HepG2 (cell line): Measurements from ENCODE around the gene ZBTB32. TPM values are rescaled to one million over a fixed set of nuclear protein-coding genes. Genes with fewer than 3 reads are reported as not detected.

Source experiments
- CEBPG ChIP-seq: IDR thresholded peaks from 2 replicates; pipeline ENCODE4 v1.6.1; 2016
- FOXM1 ChIP-seq: sonication (generic); formaldehyde crosslinking; IDR thresholded peaks from 2 replicates; pipeline ENCODE4 v1.5.0; 2020; ENCODE audit warnings: missing genetic modification reagents
- HNF4A ChIP-seq: sonication (generic); formaldehyde crosslinking; IDR thresholded peaks from 2 replicates; pipeline ENCODE4 v1.4.0; 2020; ENCODE audit warnings: missing genetic modification reagents
- HOXA9 ChIP-seq: sonication (generic); formaldehyde crosslinking; IDR thresholded peaks from 2 replicates; pipeline ENCODE4 v1.8.1; 2022; ENCODE audit warnings: missing genetic modification reagents, mild to moderate bottlenecking, moderate library complexity, borderline replicate concordance
- NR2F2 ChIP-seq: IDR thresholded peaks from 2 replicates; pipeline ENCODE4 v1.6.1; 2012; ENCODE audit warnings: low read depth, inconsistent platforms, borderline replicate concordance
- RAD51 ChIP-seq: fragments of 450-650 bp; IDR thresholded peaks from 2 replicates; pipeline ENCODE4 v1.6.1; 2016; ENCODE audit warnings: borderline replicate concordance
- SNAI1 ChIP-seq: sonication (generic); formaldehyde crosslinking; IDR thresholded peaks from 2 replicates; pipeline ENCODE4 v1.5.0; 2020; ENCODE audit warnings: mild to moderate bottlenecking, missing genetic modification reagents, borderline replicate concordance
- SOX6 ChIP-seq, 2 experiments: fragments of 450-650 bp in 1 of 2; sonication (generic) in 1 of 2; formaldehyde crosslinking in 1 of 2; IDR thresholded peaks; 2 replicates each; pipeline versions ENCODE4 v1.4.0 to v1.6.1; 2017 to 2020; ENCODE audit warnings: antibody characterized with exemption in 1 of 2, mild to moderate bottlenecking in 1 of 2, missing genetic modification reagents in 1 of 2
- ZBTB42 ChIP-seq: sonication (generic); formaldehyde crosslinking; IDR thresholded peaks from 2 replicates; pipeline ENCODE4 v1.5.0; 2020; ENCODE audit warnings: mild to moderate bottlenecking, missing genetic modification reagents
- ZNF598 ChIP-seq: sonication (generic); formaldehyde crosslinking; IDR thresholded peaks from 2 replicates; pipeline ENCODE4 v1.5.1; 2020; ENCODE audit warnings: mild to moderate bottlenecking, missing genetic modification reagents, borderline replicate concordance
- polyA plus RNA-seq, 8 experiments: library from polyadenylated mRNA; depleted of rRNA in 3 of 8; stranded (reverse) in 7 of 8; unstranded in 1 of 8; fragments of >200 nt; fragmentation: Illumina TruSeq in 4 of 8; extraction: Trizol in 4 of 8; gene quantifications; 2 replicates each; pipeline versions ENCODE4 v1.2.1 to v1.2.3, GENCODE V29; 2011 to 2016; ENCODE audit warnings: low read depth in 4 of 8, missing spikeins in 1 of 8, mixed read lengths in 1 of 8; ENCODE audit not compliant: insufficient read depth in 1 of 8
- total RNA-seq, 5 experiments: library from RNA; depleted of rRNA; stranded (reverse); fragments of >200 nt; fragmentation: Illumina TruSeq; extraction: Trizol; gene quantifications; 2 replicates each; pipeline ENCODE4 v1.2.3, GENCODE V29; 2016; ENCODE audit warnings: low read depth in 1 of 5
- TF ChIP-seq, protein P1 (sequence below): sonication (generic); formaldehyde crosslinking; IDR thresholded peaks from 2 replicates; pipeline ENCODE4 v1.4.0; 2020; ENCODE audit warnings: missing genetic modification reagents
- TF ChIP-seq, protein P2 (sequence below): sonication (generic); formaldehyde crosslinking; IDR thresholded peaks from 2 replicates; pipeline ENCODE4 v1.4.0; 2020; ENCODE audit warnings: missing genetic modification reagents
- TF ChIP-seq, protein P3 (sequence below): sonication (generic); formaldehyde crosslinking; conservative IDR thresholded peaks from 2 replicates; pipeline ENCODE4 v1.8.0; 2022; ENCODE audit warnings: mild to moderate bottlenecking, moderate library complexity, missing genetic modification reagents
- TF ChIP-seq, protein P4 (sequence below): IDR thresholded peaks from 2 replicates; pipeline ENCODE4 v1.6.1; 2016; ENCODE audit warnings: mild to moderate bottlenecking
- TF ChIP-seq, protein P5 (sequence below): sonication (generic); formaldehyde crosslinking; IDR thresholded peaks from 2 replicates; pipeline ENCODE4 v1.4.0; 2020; ENCODE audit warnings: missing genetic modification reagents, borderline replicate concordance

The ZBTB32 gene
- total and polyA plus RNA-seq, 2 of the 13 experiments (the other 11 are each of a cell fraction or from before 2014, with no cell fraction given): not detected

DNA sequence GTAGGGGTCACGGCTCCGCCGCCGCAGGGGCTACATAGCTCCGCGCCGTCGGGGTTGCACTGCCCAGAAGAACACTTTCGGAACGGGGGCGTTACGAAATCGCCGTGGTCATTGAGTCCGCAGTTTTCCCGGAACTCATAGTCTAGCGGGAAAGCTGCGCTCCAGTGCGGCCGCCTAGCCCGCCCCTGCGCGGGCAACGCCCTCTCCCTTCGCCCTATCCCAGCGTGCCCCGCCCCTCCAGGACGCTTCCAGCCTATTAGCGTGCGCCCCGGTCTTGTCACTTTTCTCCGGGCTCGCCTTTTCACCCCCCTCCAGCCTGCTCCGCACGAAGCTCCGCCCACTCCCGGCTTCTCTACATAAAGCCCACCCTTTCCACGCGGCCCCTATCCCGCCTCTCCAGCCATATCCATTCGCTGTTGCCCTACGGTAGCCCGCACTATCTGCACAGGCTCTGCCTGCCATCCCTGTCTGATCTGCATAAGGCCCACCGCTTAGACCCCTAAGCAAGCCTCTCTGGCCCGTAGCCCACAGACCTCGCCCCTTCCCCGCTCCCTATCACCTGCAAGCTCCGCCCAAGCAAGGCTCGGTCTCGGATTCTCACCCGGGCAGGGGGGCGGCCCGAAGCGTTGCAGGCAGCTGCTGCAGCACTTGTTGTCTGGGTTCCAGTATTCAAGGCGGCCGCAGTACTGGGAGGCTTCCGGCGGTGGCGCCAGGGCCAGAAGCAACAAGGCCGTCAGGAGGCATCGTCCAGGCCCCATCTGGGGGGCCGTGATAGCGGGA is 36.3 kb downstream of the ZBTB32 start (continued):
- TF ChIP-seq, protein P1, sequence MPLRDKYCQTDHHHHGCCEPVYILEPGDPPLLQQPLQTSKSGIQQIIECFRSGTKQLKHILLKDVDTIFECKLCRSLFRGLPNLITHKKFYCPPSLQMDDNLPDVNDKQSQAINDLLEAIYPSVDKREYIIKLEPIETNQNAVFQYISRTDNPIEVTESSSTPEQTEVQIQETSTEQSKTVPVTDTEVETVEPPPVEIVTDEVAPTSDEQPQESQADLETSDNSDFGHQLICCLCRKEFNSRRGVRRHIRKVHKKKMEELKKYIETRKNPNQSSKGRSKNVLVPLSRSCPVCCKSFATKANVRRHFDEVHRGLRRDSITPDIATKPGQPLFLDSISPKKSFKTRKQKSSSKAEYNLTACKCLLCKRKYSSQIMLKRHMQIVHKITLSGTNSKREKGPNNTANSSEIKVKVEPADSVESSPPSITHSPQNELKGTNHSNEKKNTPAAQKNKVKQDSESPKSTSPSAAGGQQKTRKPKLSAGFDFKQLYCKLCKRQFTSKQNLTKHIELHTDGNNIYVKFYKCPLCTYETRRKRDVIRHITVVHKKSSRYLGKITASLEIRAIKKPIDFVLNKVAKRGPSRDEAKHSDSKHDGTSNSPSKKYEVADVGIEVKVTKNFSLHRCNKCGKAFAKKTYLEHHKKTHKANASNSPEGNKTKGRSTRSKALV (CRISPR knock-in tag): no peak
- no peak for TF ChIP-seq FOXM1 (CRISPR knock-in tag)
- TF ChIP-seq ZNF598: peak; percentile 74; the same call in 1 of the 2 replicates
- peak; percentile 57; the same call in 1 of the 2 replicates for TF ChIP-seq HOXA9 (CRISPR knock-in tag)
- TF ChIP-seq, protein P2, sequence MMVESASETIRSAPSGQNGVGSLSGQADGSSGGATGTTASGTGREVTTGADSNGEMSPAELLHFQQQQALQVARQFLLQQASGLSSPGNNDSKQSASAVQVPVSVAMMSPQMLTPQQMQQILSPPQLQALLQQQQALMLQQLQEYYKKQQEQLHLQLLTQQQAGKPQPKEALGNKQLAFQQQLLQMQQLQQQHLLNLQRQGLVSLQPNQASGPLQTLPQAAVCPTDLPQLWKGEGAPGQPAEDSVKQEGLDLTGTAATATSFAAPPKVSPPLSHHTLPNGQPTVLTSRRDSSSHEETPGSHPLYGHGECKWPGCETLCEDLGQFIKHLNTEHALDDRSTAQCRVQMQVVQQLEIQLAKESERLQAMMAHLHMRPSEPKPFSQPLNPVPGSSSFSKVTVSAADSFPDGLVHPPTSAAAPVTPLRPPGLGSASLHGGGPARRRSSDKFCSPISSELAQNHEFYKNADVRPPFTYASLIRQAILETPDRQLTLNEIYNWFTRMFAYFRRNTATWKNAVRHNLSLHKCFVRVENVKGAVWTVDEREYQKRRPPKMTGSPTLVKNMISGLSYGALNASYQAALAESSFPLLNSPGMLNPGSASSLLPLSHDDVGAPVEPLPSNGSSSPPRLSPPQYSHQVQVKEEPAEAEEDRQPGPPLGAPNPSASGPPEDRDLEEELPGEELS (CRISPR knock-in tag): 0 out of 2 replicates have a peak, but pooled peaks have one; percentile 28
- TF ChIP-seq, protein P3, sequence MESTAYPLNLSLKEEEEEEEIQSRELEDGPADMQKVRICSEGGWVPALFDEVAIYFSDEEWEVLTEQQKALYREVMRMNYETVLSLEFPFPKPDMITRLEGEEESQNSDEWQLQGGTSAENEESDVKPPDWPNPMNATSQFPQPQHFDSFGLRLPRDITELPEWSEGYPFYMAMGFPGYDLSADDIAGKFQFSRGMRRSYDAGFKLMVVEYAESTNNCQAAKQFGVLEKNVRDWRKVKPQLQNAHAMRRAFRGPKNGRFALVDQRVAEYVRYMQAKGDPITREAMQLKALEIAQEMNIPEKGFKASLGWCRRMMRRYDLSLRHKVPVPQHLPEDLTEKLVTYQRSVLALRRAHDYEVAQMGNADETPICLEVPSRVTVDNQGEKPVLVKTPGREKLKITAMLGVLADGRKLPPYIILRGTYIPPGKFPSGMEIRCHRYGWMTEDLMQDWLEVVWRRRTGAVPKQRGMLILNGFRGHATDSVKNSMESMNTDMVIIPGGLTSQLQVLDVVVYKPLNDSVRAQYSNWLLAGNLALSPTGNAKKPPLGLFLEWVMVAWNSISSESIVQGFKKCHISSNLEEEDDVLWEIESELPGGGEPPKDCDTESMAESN (CRISPR knock-in tag): 0 out of 2 replicates have a peak, but pooled peaks have one; percentile 39
- 0 out of 2 replicates have a peak, but pooled peaks have one; percentile 64 for TF ChIP-seq SNAI1 (CRISPR knock-in tag)
- no peak for TF ChIP-seq SOX6 (IDR thresholded peaks at IDR 0.05)
- peak; percentile 64 for TF ChIP-seq SOX6 (CRISPR knock-in tag; IDR thresholded peaks at IDR 0.05)
- TF ChIP-seq, protein P4, sequence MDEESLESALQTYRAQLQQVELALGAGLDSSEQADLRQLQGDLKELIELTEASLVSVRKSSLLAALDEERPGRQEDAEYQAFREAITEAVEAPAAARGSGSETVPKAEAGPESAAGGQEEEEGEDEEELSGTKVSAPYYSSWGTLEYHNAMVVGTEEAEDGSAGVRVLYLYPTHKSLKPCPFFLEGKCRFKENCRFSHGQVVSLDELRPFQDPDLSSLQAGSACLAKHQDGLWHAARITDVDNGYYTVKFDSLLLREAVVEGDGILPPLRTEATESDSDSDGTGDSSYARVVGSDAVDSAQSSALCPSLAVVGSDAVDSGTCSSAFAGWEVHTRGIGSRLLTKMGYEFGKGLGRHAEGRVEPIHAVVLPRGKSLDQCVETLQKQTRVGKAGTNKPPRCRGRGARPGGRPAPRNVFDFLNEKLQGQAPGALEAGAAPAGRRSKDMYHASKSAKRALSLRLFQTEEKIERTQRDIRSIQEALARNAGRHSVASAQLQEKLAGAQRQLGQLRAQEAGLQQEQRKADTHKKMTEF (CRISPR knock-in tag): peak; percentile 87; the same call in 1 of the 2 replicates
- TF ChIP-seq NR2F2: peak; percentile 39; the same call in 1 of the 2 replicates
- TF ChIP-seq CEBPG: peak; percentile 90
- peak; percentile 47; the same call in 1 of the 2 replicates for TF ChIP-seq HNF4A (CRISPR knock-in tag)
- TF ChIP-seq, protein P5, sequence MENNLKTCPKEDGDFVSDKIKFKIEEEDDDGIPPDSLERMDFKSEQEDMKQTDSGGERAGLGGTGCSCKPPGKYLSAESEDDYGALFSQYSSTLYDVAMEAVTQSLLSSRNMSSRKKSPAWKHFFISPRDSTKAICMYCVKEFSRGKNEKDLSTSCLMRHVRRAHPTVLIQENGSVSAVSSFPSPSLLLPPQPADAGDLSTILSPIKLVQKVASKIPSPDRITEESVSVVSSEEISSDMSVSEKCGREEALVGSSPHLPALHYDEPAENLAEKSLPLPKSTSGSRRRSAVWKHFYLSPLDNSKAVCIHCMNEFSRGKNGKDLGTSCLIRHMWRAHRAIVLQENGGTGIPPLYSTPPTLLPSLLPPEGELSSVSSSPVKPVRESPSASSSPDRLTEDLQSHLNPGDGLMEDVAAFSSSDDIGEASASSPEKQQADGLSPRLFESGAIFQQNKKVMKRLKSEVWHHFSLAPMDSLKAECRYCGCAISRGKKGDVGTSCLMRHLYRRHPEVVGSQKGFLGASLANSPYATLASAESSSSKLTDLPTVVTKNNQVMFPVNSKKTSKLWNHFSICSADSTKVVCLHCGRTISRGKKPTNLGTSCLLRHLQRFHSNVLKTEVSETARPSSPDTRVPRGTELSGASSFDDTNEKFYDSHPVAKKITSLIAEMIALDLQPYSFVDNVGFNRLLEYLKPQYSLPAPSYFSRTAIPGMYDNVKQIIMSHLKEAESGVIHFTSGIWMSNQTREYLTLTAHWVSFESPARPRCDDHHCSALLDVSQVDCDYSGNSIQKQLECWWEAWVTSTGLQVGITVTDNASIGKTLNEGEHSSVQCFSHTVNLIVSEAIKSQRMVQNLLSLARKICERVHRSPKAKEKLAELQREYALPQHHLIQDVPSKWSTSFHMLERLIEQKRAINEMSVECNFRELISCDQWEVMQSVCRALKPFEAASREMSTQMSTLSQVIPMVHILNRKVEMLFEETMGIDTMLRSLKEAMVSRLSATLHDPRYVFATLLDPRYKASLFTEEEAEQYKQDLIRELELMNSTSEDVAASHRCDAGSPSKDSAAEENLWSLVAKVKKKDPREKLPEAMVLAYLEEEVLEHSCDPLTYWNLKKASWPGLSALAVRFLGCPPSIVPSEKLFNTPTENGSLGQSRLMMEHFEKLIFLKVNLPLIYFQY (CRISPR knock-in tag): peak; percentile 35; the same call in 1 of the 2 replicates
- TF ChIP-seq ZBTB42: 0 out of 2 replicates have a peak, but pooled peaks have one; percentile 28
- no peak for TF ChIP-seq RAD51
